ENCODE measurements around the gene C17orf50. TPM values are rescaled to one million over a fixed set of nuclear protein-coding genes. Genes with fewer than 3 reads are reported as not detected.

C17orf50 gene
- total RNA-seq, 2 experiments from 2014 or later, result not detected

DNA sequence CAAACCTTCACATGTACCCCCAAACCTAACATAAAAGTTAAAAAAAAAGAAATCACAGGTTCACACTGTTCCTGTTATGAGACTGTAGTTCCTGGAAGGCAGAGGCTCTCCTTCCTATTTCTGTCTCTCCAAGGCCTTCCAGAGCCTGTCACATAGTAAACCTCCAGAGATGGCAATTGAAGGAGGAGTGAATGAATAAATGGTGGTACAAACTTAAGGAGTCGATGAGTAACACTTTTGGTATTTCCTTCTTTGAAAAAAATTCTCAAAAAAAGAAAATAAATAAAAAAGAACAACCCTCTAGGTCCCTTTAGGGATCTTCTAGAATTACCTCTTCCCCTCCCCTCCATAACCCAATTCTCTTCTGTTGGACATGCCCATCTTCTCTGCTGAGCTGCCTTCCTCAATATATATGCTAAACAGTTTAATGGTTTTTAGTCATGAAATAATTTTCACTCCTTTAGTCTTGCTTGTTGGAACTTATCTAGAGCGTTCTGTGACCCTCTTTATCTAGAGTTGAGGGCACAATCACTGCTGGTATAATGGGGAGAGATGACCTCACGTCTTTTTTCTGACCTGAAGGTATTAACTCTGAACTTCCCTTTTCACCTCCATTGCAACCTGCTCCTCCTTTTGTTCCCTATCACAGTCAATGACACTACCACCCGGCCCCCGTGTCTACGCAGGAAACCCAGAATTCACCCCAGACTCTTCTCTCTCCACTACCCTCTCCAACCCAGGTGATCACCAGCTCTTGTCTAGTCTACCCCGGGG lies 46.9 kb downstream of the C17orf50 start:
- POLR2A ChIA-PET, result interaction anchor here (1.0 to 3.9 kb wide), 9 partner anchors 11 to 229 kb away, joined by 4 to 50 read pairs (median 8); partner anchors contain the start of genes MMP28 and PEX12

GRCh38 chr17:35808240-35808961 lies 47.7 kb downstream of the C17orf50 start:
- intact Hi-C loops (cut with micrococcal nuclease), result no loop called here
- TF ChIP-seq, protein P1, sequence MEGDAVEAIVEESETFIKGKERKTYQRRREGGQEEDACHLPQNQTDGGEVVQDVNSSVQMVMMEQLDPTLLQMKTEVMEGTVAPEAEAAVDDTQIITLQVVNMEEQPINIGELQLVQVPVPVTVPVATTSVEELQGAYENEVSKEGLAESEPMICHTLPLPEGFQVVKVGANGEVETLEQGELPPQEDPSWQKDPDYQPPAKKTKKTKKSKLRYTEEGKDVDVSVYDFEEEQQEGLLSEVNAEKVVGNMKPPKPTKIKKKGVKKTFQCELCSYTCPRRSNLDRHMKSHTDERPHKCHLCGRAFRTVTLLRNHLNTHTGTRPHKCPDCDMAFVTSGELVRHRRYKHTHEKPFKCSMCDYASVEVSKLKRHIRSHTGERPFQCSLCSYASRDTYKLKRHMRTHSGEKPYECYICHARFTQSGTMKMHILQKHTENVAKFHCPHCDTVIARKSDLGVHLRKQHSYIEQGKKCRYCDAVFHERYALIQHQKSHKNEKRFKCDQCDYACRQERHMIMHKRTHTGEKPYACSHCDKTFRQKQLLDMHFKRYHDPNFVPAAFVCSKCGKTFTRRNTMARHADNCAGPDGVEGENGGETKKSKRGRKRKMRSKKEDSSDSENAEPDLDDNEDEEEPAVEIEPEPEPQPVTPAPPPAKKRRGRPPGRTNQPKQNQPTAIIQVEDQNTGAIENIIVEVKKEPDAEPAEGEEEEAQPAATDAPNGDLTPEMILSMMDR (IDR thresholded peaks at IDR 0.05), result no peak
- H3K4me1 Mint-ChIP-seq (ENCODE audit: low read depth), result peaks cover 55% of the 10 kb centered on the region
- H3K36me3 Mint-ChIP-seq (ENCODE audit: low read depth), result peaks cover 27% of the 10 kb centered on the region
- peak overlapping the region; percentile 100 for H3K27ac Mint-ChIP-seq
- H3K4me3 Mint-ChIP-seq, result peak overlapping the region; percentile 89
- H3K9me3 Mint-ChIP-seq, result no peaks in the 10 kb centered on the region
- no peak for ATAC-seq
- DNase-seq, result no peak
- POLR2A ChIA-PET, result interaction anchor here (0.6 to 3.9 kb wide), 28 partner anchors 9 to 823 kb away, joined by 3 to 50 read pairs (median 6); partner anchors contain the start of genes CCL5, MMP28 and PEX12
- no peaks in the 10 kb centered on the region for H3K27me3 Mint-ChIP-seq
- CTCF ChIA-PET, result interaction anchor here (0.7 to 7.8 kb wide), 18 partner anchors 8 to 231 kb away, joined by 3 to 292 read pairs (median 6); partner anchors contain the start of genes C17orf50 and MMP28

More for the DNA sequence above, 46.9 kb downstream of the C17orf50 start:
- CTCF ChIA-PET, result interaction anchor here (1.2 to 7.8 kb wide), 12 partner anchors 8 to 494 kb away, joined by 3 to 292 read pairs (median 10); partner anchors contain the start of genes C17orf50 and MMP28
- Mint-ChIP-seq H3K27me3 (no peaks in the 10 kb centered on the region), H3K4me1 (ENCODE audit: low read depth) (peaks cover 56% of the 10 kb centered on the region), H3K27ac (peak overlapping the region; percentile 100), H3K4me3 (peak overlapping the region; percentile 89), H3K36me3 (ENCODE audit: low read depth) (peaks cover 22% of the 10 kb centered on the region), H3K9me3 (no peaks in the 10 kb centered on the region)
- DNase-seq, result no peak
- intact Hi-C loops (cut with micrococcal nuclease), result no loop called here
- ATAC-seq, result no peak
- TF ChIP-seq, protein P1 (IDR thresholded peaks at IDR 0.05), result no peak

GRCh38 chr17:35808962-35809854 lies 48.5 kb downstream of the C17orf50 start, which contains the start of gene TAF15:
TAF15 (plus strand) TSS chr17:35809484; CDS start chr17:35809570, 86 bp downstream.
- Mint-ChIP-seq H3K27me3 (no peaks in the 10 kb centered on the region), H3K4me1 (ENCODE audit: low read depth) (peaks cover 61% of the 10 kb centered on the region), H3K27ac (peak within 1 kb of the TSS; percentile 100), H3K4me3 (peak within 1 kb of the TSS; percentile 89), H3K36me3 (ENCODE audit: low read depth) (peaks cover 34% of the 10 kb centered on the region), H3K9me3 (no peaks in the 10 kb centered on the region)
- peak; percentile 90 for ATAC-seq
- POLR2A ChIA-PET, result interaction anchor here (0.6 to 3.9 kb wide), 34 partner anchors 9 to 824 kb away, joined by 3 to 50 read pairs (median 5); partner anchors contain the start of genes CCL5, MMP28 and PEX12
- intact Hi-C loops (cut with micrococcal nuclease), result no loop called here
- CTCF ChIA-PET, result interaction anchor here (0.7 to 7.8 kb wide), 18 partner anchors 9 to 231 kb away, joined by 3 to 292 read pairs (median 6); partner anchors contain the start of genes C17orf50 and MMP28
- peak; percentile 97 for DNase-seq
- TF ChIP-seq, protein P1 (IDR thresholded peaks at IDR 0.05), result peak; percentile 74

GRCh38 chr17:35809855-35810461 lies 49.3 kb downstream of the C17orf50 start:
- ChIA-PET POLR2A (interaction anchor here (0.6 to 3.9 kb wide), 23 partner anchors 8 to 685 kb away, joined by 3 to 50 read pairs (median 4); partner anchors contain the start of genes CCL5, MMP28 and PEX12), CTCF (interaction anchor here (1.3 to 7.8 kb wide), 10 partner anchors 10 to 87 kb away, joined by 4 to 292 read pairs (median 12); partner anchors contain the start of genes C17orf50 and MMP28)
- H3K4me3 Mint-ChIP-seq, result peak overlapping the region; percentile 89
- DNase-seq (no peak), ATAC-seq (peak; percentile 0)
- intact Hi-C loops (cut with micrococcal nuclease), result no loop called here
- peak overlapping the region; percentile 100 for H3K27ac Mint-ChIP-seq
- TF ChIP-seq, protein P1 (IDR thresholded peaks at IDR 0.05), result no peak
- no peaks in the 10 kb centered on the region for H3K27me3 Mint-ChIP-seq
- H3K4me1 Mint-ChIP-seq (ENCODE audit: low read depth), result peaks cover 60% of the 10 kb centered on the region
- no peaks in the 10 kb centered on the region for H3K9me3 Mint-ChIP-seq
- H3K36me3 Mint-ChIP-seq (ENCODE audit: low read depth), result peaks cover 36% of the 10 kb centered on the region
